Panc1 (cell line): ENCODE measurements around the gene NIPAL1. TPM values are rescaled to one million over a fixed set of nuclear protein-coding genes. Genes with fewer than 3 reads are reported as not detected.

Source experiments
- ATAC-seq: fragments of 200-7000 bp; cut with Tn5 transposase; 2 replicates; pipeline ENCODE4 v1.9.1; 2020; ENCODE audit warnings: mild to moderate bottlenecking, moderate library complexity
- BruUV-seq: library from RNA; stranded (reverse); fragments of 400-500 nt; replicated peaks from 2 replicates; lab custom pipeline; 2021; lab: Mats Ljungman, UMichigan
- CTCF ChIA-PET: fragments of 300-600 bp; sonication (Branson Sonifier 250); formaldehyde crosslinking; loops from one replicate; lab custom pipeline; 2022; ENCODE audit warnings: antibody characterized with exemption; lab: Charles Lee
- POLR2A ChIA-PET: fragments of 300-600 bp; sonication (Branson Sonifier 250); formaldehyde crosslinking; loops from one replicate; lab custom pipeline; 2022; ENCODE audit warnings: antibody characterized with exemption; lab: Charles Lee
- DNase-seq: peaks from one replicate; pipeline ENCODE4 v3.0.0-alpha.2; 2010; ENCODE audit warnings: low read depth, low spot score
- H3K27ac ChIP-seq: 2 replicates; pipeline ENCODE4 v1.5.1; 2011; ENCODE audit warnings: mild to moderate bottlenecking, low read length, inconsistent platforms
- H3K27me3 ChIP-seq: fragments of 200-500 bp; sonication (Bioruptor generic); 2 replicates; pipeline ENCODE4 v1.6.0; 2014; ENCODE audit warnings: low read length, inconsistent platforms; ENCODE audit not compliant: control insufficient read depth, insufficient read depth
- H3K36me3 ChIP-seq: fragments of 200-500 bp; sonication (Bioruptor generic); 2 replicates; pipeline ENCODE4 v1.5.1; 2014; ENCODE audit warnings: inconsistent platforms, mild to moderate bottlenecking, low read length, moderate library complexity; ENCODE audit not compliant: control insufficient read depth, insufficient read depth
- H3K4me1 ChIP-seq: 2 replicates; pipeline ENCODE4 v1.5.1; 2011; ENCODE audit warnings: inconsistent platforms, mild to moderate bottlenecking, low read length, moderate library complexity; ENCODE audit not compliant: control insufficient read depth, insufficient read depth
- H3K4me3 ChIP-seq, 2 experiments: 2 replicates each; pipeline ENCODE4 v1.5.1; 2011 to 2012; ENCODE audit warnings: low read depth in 2 of 2, low read length in 2 of 2, mild to moderate bottlenecking in 2 of 2, inconsistent platforms in 1 of 2, moderate library complexity in 1 of 2
- H3K9me3 ChIP-seq: fragments of 200-500 bp; sonication (Bioruptor generic); 2 replicates; pipeline ENCODE4 v1.5.1; 2014; ENCODE audit warnings: low read depth, mild to moderate bottlenecking, inconsistent platforms, low read length, moderate library complexity; ENCODE audit not compliant: control insufficient read depth, insufficient read depth
- CTCF ChIP-seq: fragments of 450-650 bp; IDR thresholded peaks from 2 replicates; pipeline ENCODE4 v1.5.1; 2017; ENCODE audit warnings: mild to moderate bottlenecking
- POLR2AphosphoS5 ChIP-seq: IDR thresholded peaks from 2 replicates; pipeline ENCODE4 v1.6.1; 2012; ENCODE audit warnings: mild to moderate bottlenecking, low read depth, low read length, moderate library complexity
- REST ChIP-seq, 2 experiments: IDR thresholded peaks; 2 replicates each; pipeline ENCODE4 v1.6.1; 2011 to 2012; ENCODE audit warnings: low read depth in 2 of 2, control low read depth in 1 of 2, low read length in 1 of 2, mild to moderate bottlenecking in 1 of 2, moderate library complexity in 1 of 2; ENCODE audit not compliant: insufficient read depth in 1 of 2
- SIN3A ChIP-seq: IDR thresholded peaks from 2 replicates; pipeline ENCODE4 v1.6.1; 2012; ENCODE audit warnings: low read depth, mild to moderate bottlenecking, low read length, moderate library complexity, borderline replicate concordance; ENCODE audit not compliant: insufficient read depth
- TCF7L2 ChIP-seq: IDR thresholded peaks from 2 replicates; pipeline ENCODE4 v1.6.1; 2011; ENCODE audit warnings: mild to moderate bottlenecking, low read depth, low read length, inconsistent platforms
- in situ Hi-C: cut with HindIII; loops from 2 replicates; pipeline ENCODE4 v1.10.0; 2016; ENCODE audit warnings: low sequenced_read_pairs, low pct_unique_long_range_greater_than_20kb
- intact Hi-C: fragments of 100-400 bp; cut with micrococcal nuclease; formaldehyde crosslinking; loops from one replicate; pipeline ENCODE4 v1.10.0; 2022; ENCODE audit not compliant: unreplicated experiment
- total RNA-seq: library from RNA; stranded (reverse); gene quantifications from one replicate; pipeline ENCODE4 v1.2.1, GENCODE V29; 2021; ENCODE audit not compliant: unreplicated experiment

NIPAL1 gene
- total RNA-seq, 1 experiment from 2014 or later = 0.82 TPM

GRCh38 chr4:48035952-48036351 lies 19.4 kb downstream of the NIPAL1 start:
- DNase-seq = no peak
- Histone ChIP-seq H3K36me3 (no peaks in the 10 kb centered on the region), H3K27me3 (no peaks in the 10 kb centered on the region), H3K27ac (no peak overlapping the region), H3K9me3 (no peaks in the 10 kb centered on the region), H3K4me1 (no peaks in the 10 kb centered on the region), H3K4me3 (no peak overlapping the region)
- in situ Hi-C loops = no loop called here
- POLR2A ChIA-PET = no interaction called here
- no peak for ATAC-seq
- TF ChIP-seq TCF7L2 = no peak
- no peak for TF ChIP-seq SIN3A
- CTCF ChIA-PET = no interaction called here
- intact Hi-C loops = no loop called here
- BruUV-seq = no TSS peak

- intact Hi-C loops (no loop called here), in situ Hi-C loops (no loop called here)
- ChIA-PET POLR2A (no interaction called here), CTCF (no interaction called here)
- TF ChIP-seq TCF7L2 (no peak), POLR2AphosphoS5 (no peak), CTCF (no peak), SIN3A (no peak), REST (IDR thresholded peaks at IDR 0.05; ENCODE audit: insufficient read depth in 1 of 2, low read depth in 2 of 2, low read length in 1 of 2) (no peak)
- no TSS peak for BruUV-seq
- ATAC-seq (no peak), DNase-seq (no peak)
- Histone ChIP-seq H3K4me3 (no peak overlapping the region), H3K27ac (no peak overlapping the region), H3K4me1 (no peaks in the 10 kb centered on the region), H3K36me3 (no peaks in the 10 kb centered on the region), H3K9me3 (no peaks in the 10 kb centered on the region), H3K27me3 (no peaks in the 10 kb centered on the region)
These were observed 20.5 kb downstream of the NIPAL1 start for GRCh38 chr4:48037117-48037462.

GRCh38 chr4:48038666-48039065 lies 22.1 kb downstream of the NIPAL1 start:
- no peak overlapping the region for H3K4me3 ChIP-seq

More at GRCh38 chr4:48038666-48039065, 22.1 kb downstream of the NIPAL1 start:
- no peaks in the 10 kb centered on the region for H3K27me3 ChIP-seq
- DNase-seq (no peak), ATAC-seq (no peak)
- CTCF ChIA-PET = no interaction called here
- no peak overlapping the region for H3K27ac ChIP-seq
- no TSS peak for BruUV-seq
- H3K9me3 ChIP-seq = no peaks in the 10 kb centered on the region
- H3K4me1 ChIP-seq = no peaks in the 10 kb centered on the region
- intact Hi-C loops = no loop called here
- H3K36me3 ChIP-seq = no peaks in the 10 kb centered on the region
- TF ChIP-seq REST (IDR thresholded peaks at IDR 0.05; ENCODE audit: insufficient read depth in 1 of 2, low read depth in 2 of 2, low read length in 1 of 2) (no peak), TCF7L2 (no peak), CTCF (no peak), POLR2AphosphoS5 (no peak), SIN3A (no peak)
- POLR2A ChIA-PET = no interaction called here
- in situ Hi-C loops = no loop called here
